ENCODE data around the gene ATOH7.

DNA sequence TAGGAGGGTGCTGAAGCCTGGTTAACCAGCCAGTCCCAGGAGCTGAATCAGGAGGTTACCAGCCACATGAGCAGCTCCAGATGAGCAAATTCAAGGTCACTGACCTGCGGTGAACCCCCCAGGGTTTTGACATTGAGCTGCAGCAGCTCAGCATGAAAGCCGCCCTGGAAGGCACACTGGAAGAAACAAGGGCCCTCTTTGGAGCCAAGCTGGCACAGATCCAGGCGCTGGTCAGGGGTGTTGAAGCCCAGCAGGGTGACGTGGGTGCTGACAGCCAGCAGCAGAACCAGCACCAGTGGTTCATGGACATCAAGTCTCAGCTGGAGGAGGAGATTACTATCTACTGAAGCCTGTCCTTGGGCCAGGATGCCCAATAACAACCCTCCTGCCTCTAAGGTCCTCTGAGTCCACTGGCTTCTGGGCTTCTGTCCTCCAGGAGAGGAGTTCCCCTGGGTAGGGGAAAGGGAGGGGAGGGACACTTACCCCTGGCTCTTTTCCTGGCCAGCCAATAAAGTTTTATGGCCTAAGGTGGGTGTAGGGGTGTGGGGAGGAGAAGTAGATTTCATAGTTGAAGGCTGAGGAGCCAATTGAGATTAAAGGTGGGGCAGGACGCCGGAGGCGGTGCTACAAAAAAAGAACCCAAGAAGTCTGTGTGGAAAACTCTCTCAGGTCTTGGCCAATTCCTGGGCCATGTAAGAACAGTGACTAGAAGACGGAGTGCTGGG lies 29.4 kb upstream of the ATOH7 start:
- no peak for TF ChIP-seq POLR2A (IDR thresholded peaks at IDR 0.05; ENCODE audit: low read depth, low read length)
- no peak for TF ChIP-seq POLR2AphosphoS5 (IDR thresholded peaks at IDR 0.05; ENCODE audit: low read depth, low read length)
- TF ChIP-seq TAF1 (IDR thresholded peaks at IDR 0.05; ENCODE audit: borderline replicate concordance, low read depth, low read length) = no peak

Data from GM12892 (cell line).